ENCODE data around the gene PROKR1.
"Not testable (repeated sequence)": the region's sequence is repeated elsewhere in the genome, so short reads cannot be mapped to it uniquely, and the experiment has no call there.

The PROKR1 gene

GRCh38 chr2:68643011-68643873, at the start of gene PROKR1:
PROKR1 (plus strand) TSS chr2:68643579; CDS start chr2:68645822, 2,243 bp downstream.
- no peak for DNase-seq (ENCODE audit: low spot score)

GRCh38 chr2:68594041-68594440, 49.3 kb upstream of the PROKR1 start:
- DNase-seq (ENCODE audit: low spot score), result no peak

GRCh38 chr2:68594674-68595492, 48.5 kb upstream of the PROKR1 start:
- DNase-seq (ENCODE audit: low spot score), result no peak

- not testable (repeated sequence) for DNase-seq (ENCODE audit: low spot score)
These were observed 47.9 kb upstream of the PROKR1 start for GRCh38 chr2:68595493-68595785.

GRCh38 chr2:68600495-68600894, 42.9 kb upstream of the PROKR1 start:
- DNase-seq (ENCODE audit: low spot score), result not testable (repeated sequence)

GRCh38 chr2:68603059-68603458, 40.3 kb upstream of the PROKR1 start:
- DNase-seq (ENCODE audit: low spot score), result no peak

GRCh38 chr2:68604077-68604476, 39.3 kb upstream of the PROKR1 start:
- DNase-seq (ENCODE audit: low spot score), result no peak

- no peak for DNase-seq (ENCODE audit: low spot score)
These were observed 37.4 kb upstream of the PROKR1 start for GRCh38 chr2:68605939-68606338.

- DNase-seq (ENCODE audit: low spot score), result no peak
These were observed 36.6 kb upstream of the PROKR1 start for GRCh38 chr2:68606759-68607158.

GRCh38 chr2:68607837-68608236, 35.5 kb upstream of the PROKR1 start:
- no peak for DNase-seq (ENCODE audit: low spot score)

GRCh38 chr2:68612765-68613519, 30.4 kb upstream of the PROKR1 start:
- DNase-seq (ENCODE audit: low spot score), result no peak

GRCh38 chr2:68620772-68621171, 22.6 kb upstream of the PROKR1 start:
- no peak for DNase-seq (ENCODE audit: low spot score)

GRCh38 chr2:68623820-68624219, 19.6 kb upstream of the PROKR1 start:
- no peak for DNase-seq (ENCODE audit: low spot score)

GRCh38 chr2:68627615-68628014, 15.8 kb upstream of the PROKR1 start:
- no peak for DNase-seq (ENCODE audit: low spot score)

- no peak for DNase-seq (ENCODE audit: low spot score)
These were observed 11.4 kb upstream of the PROKR1 start for GRCh38 chr2:68632021-68632420.

- DNase-seq (ENCODE audit: low spot score), result no peak
These were observed 6.3 kb upstream of the PROKR1 start for GRCh38 chr2:68637047-68637446.

GRCh38 chr2:68643874-68644485, 601 bp downstream of the PROKR1 start:
- no peak for DNase-seq (ENCODE audit: low spot score)

- no peak for DNase-seq (ENCODE audit: low spot score)
These were observed 2.1 kb downstream of the PROKR1 start for GRCh38 chr2:68645523-68645922.

GRCh38 chr2:68646303-68646702, 2.9 kb downstream of the PROKR1 start:
- no peak for DNase-seq (ENCODE audit: low spot score)

- no peak for DNase-seq (ENCODE audit: low spot score)
These were observed 7.3 kb downstream of the PROKR1 start for GRCh38 chr2:68650645-68651044.

- no peak for DNase-seq (ENCODE audit: low spot score)
These were observed 9.7 kb downstream of the PROKR1 start for GRCh38 chr2:68653034-68653433.

- DNase-seq (ENCODE audit: low spot score), result no peak
These were observed 10.2 kb downstream of the PROKR1 start for GRCh38 chr2:68653538-68653982.
